Measurements from ENCODE around the gene NUP43.
A peak's percentile ranks its signal among the peaks of the same experiment; 100 is the strongest.
"Not testable (repeated sequence)": the region's sequence is repeated elsewhere in the genome, so short reads cannot be mapped to it uniquely, and the experiment has no call there.

The NUP43 gene

DNA sequence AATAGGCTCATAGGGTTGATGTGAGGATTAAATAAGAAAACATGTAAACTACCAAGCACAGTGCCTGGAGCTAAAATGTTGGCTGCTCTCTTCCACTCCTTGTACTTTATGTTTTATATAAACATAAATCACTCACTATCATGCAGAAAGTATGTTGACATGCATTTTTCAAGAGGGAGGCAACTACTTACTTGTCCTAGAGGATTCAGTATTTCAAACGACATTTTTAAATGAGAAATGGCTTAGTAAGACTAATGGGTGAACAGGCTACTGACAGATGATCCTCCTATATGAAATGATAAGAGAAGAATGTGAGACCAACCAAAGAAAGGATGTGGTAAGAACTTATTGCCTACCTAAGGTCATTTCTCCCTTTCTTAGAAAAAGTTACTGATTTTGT, 49.4 kb downstream of the NUP43 start:
- peaks cover 63% of the 10 kb centered on the region for H3K36me3 ChIP-seq (ENCODE audit: insufficient read depth, low read length)
- DNase-seq (ENCODE audit: low read depth, low spot score): no peak

DNA sequence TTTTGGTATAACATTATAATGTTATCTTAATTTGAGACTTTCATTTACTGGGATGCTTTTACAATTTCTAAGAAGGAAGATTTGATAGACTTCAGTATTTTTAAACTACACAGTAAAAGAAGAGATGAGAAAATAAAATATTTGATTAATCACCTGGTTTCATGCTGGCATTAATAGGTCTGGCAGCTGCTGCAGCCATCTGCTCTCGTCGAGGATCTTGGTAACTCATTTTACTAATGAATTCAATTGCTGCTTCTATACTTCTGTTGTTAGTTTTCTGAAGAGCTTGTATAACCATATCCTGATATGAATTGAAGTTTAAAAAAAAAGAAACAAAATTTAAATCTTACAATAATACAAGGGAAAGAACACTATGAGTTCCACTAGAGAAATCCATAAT, 51.4 kb downstream of the NUP43 start:
- TF ChIP-seq POLR2AphosphoS5 (IDR thresholded peaks at IDR 0.05; ENCODE audit: borderline replicate concordance, low read depth, low read length): no peak
- no peak for TF ChIP-seq EZH2 (IDR thresholded peaks at IDR 0.05)
- no peak for TF ChIP-seq FOXP2 (optimal IDR thresholded peaks at IDR 0.05; ENCODE audit: control extremely low read depth, extremely low read length, insufficient read depth)
- Histone ChIP-seq H3K36me3 (ENCODE audit: insufficient read depth, low read length) (peaks cover 62% of the 10 kb centered on the region), H3K27ac (no peak overlapping the region), H3K4me3 (no peak overlapping the region), H3K9ac (ENCODE audit: insufficient read length) (no peak overlapping the region), H3K9me3 (ENCODE audit: low read depth, low read length) (no peaks in the 10 kb centered on the region)
- no peak for DNase-seq (ENCODE audit: low read depth, low spot score)

More for the DNA sequence above, 49.4 kb downstream of the NUP43 start:
- H3K9ac ChIP-seq (ENCODE audit: insufficient read length): no peak overlapping the region
- H3K9me3 ChIP-seq (ENCODE audit: low read depth, low read length): no peaks in the 10 kb centered on the region
- no peak for TF ChIP-seq FOXP2 (optimal IDR thresholded peaks at IDR 0.05; ENCODE audit: control extremely low read depth, extremely low read length, insufficient read depth)
- no peak for TF ChIP-seq POLR2AphosphoS5 (IDR thresholded peaks at IDR 0.05; ENCODE audit: borderline replicate concordance, low read depth, low read length)
- TF ChIP-seq EZH2 (IDR thresholded peaks at IDR 0.05): no peak
- H3K4me3 ChIP-seq: no peak overlapping the region
- no peak overlapping the region for H3K27ac ChIP-seq

DNA sequence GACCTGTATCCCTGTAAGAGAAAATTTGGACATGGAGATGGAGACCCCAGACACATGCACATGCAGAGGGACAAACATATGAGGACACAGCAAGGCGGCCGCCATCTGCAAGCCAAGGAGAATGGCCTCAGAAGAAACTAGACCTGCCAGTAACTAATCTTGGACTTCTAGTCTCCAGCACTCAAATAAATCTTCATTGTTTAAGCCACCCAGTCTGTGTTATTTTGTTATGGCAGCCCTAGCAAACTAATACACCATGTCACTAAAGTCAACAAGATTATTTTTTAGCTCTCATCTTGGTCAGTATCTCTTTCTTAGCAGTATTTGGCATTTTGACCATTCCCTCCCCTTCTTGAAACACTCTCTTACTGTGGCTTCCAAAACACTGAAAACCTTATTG, 55.1 kb downstream of the NUP43 start:
- H3K9me3 ChIP-seq (ENCODE audit: low read depth, low read length): no peaks in the 10 kb centered on the region
- H3K9ac ChIP-seq (ENCODE audit: insufficient read length): no peak overlapping the region
- no peak overlapping the region for H3K4me3 ChIP-seq
- DNase-seq (ENCODE audit: low read depth, low spot score): no peak
- no peak overlapping the region for H3K27ac ChIP-seq
- TF ChIP-seq POLR2AphosphoS5 (IDR thresholded peaks at IDR 0.05; ENCODE audit: borderline replicate concordance, low read depth, low read length) (no peak), FOXP2 (optimal IDR thresholded peaks at IDR 0.05; ENCODE audit: control extremely low read depth, extremely low read length, insufficient read depth) (no peak), EZH2 (IDR thresholded peaks at IDR 0.05) (no peak)
- peaks cover 52% of the 10 kb centered on the region for H3K36me3 ChIP-seq (ENCODE audit: insufficient read depth, low read length)

DNA sequence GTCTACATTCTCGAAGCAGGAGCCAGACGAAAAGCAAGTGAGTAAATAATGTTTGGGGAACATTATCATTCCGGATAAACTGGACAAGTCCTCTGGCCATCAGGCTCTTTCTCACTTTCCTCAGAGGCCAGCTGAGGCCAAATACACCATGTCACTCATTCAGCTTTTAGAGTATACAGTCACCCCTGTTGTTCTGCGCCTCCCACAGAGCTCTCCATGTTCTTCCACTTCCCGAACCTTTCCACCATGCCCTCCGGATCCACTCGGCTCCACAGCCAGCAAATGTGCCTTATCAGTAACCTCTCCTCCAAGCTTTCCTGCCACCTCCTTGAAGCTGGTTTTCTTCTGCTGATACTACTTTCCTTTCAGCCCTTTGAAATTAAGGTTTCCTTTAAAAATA, 60.1 kb downstream of the NUP43 start:
- H3K36me3 ChIP-seq (ENCODE audit: insufficient read depth, low read length): peaks cover 35% of the 10 kb centered on the region
- DNase-seq (ENCODE audit: low read depth, low spot score): no peak
- no peak for TF ChIP-seq FOXP2 (optimal IDR thresholded peaks at IDR 0.05; ENCODE audit: control extremely low read depth, extremely low read length, insufficient read depth)
- no peak for TF ChIP-seq EZH2 (IDR thresholded peaks at IDR 0.05)
- TF ChIP-seq POLR2AphosphoS5 (IDR thresholded peaks at IDR 0.05; ENCODE audit: borderline replicate concordance, low read depth, low read length): no peak
- H3K9ac ChIP-seq (ENCODE audit: insufficient read length): no peak overlapping the region
- H3K4me3 ChIP-seq: no peak overlapping the region
- no peaks in the 10 kb centered on the region for H3K9me3 ChIP-seq (ENCODE audit: low read depth, low read length)
- no peak overlapping the region for H3K27ac ChIP-seq

DNA sequence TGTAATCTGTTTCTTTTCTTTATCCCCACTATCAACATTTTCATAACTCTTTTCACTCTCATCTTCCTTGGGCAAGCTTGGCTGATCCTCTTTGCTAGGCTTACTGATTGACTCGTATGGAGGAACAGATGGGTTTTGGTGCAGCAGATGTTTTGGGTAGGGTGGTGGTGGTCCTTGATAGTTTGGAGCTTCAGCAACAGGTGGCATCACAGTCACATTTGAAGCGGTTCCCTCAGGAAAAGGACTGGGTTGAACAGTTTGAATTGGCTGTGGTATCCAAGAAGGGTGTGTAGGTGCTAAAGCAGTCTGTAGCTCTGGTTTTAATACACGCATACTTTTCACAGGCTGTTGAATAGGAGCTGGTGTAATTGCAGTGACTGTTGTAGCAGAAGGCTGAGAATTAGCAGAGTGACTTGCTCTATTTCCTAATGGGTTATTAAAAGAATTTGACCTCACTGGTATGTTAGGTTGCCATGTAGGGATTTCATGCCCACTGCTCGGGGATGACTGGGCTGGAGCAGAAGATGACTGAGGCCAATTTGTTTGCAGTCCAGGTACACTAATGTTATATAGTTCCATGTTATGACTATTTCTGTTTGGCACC, 63.0 kb downstream of the NUP43 start:
- Histone ChIP-seq H3K4me3 (no peak overlapping the region), H3K9ac (ENCODE audit: insufficient read length) (no peak overlapping the region), H3K36me3 (ENCODE audit: insufficient read depth, low read length) (peaks cover 45% of the 10 kb centered on the region), H3K9me3 (ENCODE audit: low read depth, low read length) (no peaks in the 10 kb centered on the region), H3K27ac (no peak overlapping the region)
- no peak for DNase-seq (ENCODE audit: low read depth, low spot score)
- TF ChIP-seq EZH2 (IDR thresholded peaks at IDR 0.05): no peak
- no peak for TF ChIP-seq POLR2AphosphoS5 (IDR thresholded peaks at IDR 0.05; ENCODE audit: borderline replicate concordance, low read depth, low read length)
- TF ChIP-seq FOXP2 (optimal IDR thresholded peaks at IDR 0.05; ENCODE audit: control extremely low read depth, extremely low read length, insufficient read depth): no peak

DNA sequence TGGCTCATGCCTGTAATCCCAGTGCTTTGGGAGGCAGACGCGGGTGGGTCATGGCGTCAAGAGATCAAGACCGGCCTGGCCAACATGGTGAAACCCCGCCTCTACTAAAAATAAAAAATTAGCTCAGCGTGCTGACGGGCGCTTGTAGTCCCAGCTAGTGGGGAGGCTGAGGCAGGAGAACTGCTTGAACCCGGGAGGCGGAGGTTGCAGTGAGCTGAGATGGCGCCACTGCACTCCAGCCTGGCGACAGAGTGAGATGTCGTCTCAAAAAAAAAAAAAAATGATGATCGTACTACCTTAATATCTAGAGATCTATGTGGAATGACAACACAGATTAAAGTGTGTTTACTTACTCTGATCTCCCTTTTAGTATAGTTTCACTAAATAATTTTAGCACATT, 64.5 kb downstream of the NUP43 start:
- H3K9ac ChIP-seq (ENCODE audit: insufficient read length); H3K9me3 ChIP-seq (ENCODE audit: low read depth, low read length); H3K27ac ChIP-seq; DNase-seq (ENCODE audit: low read depth, low spot score); H3K4me3 ChIP-seq: not testable (repeated sequence)
- H3K36me3 ChIP-seq (ENCODE audit: insufficient read depth, low read length): peaks cover 57% of the 10 kb centered on the region

DNA sequence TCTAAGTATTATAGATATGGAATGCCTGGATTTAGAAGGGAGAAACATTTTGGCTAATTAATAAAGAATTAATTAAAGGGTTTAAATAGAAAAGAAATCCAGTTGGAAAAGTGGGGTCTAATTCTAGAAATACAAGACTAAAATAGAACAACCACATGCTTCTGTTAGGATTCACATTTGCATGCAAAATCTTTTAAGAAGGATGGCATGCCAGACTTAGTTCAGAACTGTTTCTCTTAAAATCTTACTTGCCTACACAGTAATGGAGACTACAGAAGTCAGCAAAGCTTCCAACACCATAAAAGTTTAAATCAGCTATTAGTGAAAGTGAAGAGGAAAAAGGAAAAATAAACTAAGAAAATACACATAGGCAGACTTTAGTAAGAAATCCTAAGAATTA, 65.1 kb downstream of the NUP43 start:
- H3K4me3 ChIP-seq: no peak overlapping the region
- H3K36me3 ChIP-seq (ENCODE audit: insufficient read depth, low read length): peaks cover 61% of the 10 kb centered on the region
- H3K9me3 ChIP-seq (ENCODE audit: low read depth, low read length): no peaks in the 10 kb centered on the region
- H3K9ac ChIP-seq (ENCODE audit: insufficient read length): no peak overlapping the region
- peak overlapping the region; percentile 40; the same call in 1 of the 2 replicates for H3K27ac ChIP-seq
- TF ChIP-seq POLR2AphosphoS5 (IDR thresholded peaks at IDR 0.05; ENCODE audit: borderline replicate concordance, low read depth, low read length) (no peak), FOXP2 (optimal IDR thresholded peaks at IDR 0.05; ENCODE audit: control extremely low read depth, extremely low read length, insufficient read depth) (no peak), EZH2 (IDR thresholded peaks at IDR 0.05) (no peak)
- DNase-seq (ENCODE audit: low read depth, low spot score): no peak

DNA sequence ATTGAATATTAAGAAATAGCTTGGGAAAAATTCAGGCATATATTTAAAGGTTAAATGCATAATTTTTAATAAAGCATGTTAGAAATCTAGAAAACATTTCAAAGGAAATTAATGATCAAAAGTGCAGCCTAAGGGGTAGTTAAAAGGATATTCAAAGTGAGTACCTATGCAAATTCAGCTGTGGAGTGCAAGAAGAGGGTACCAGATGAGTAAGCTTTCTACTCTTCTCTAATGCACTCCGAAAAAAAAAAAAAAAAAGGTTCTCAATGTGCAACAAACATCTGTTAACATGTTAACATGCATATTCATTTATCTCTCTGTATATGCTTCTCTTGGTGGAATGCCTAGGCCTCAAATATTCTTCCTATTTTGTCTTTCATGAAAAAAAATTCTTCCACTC, 65.8 kb downstream of the NUP43 start:
- DNase-seq (ENCODE audit: low read depth, low spot score): no peak
- Histone ChIP-seq H3K4me3 (no peak overlapping the region), H3K27ac (no peak overlapping the region), H3K9ac (ENCODE audit: insufficient read length) (no peak overlapping the region), H3K36me3 (ENCODE audit: insufficient read depth, low read length) (peaks cover 64% of the 10 kb centered on the region), H3K9me3 (ENCODE audit: low read depth, low read length) (no peaks in the 10 kb centered on the region)
- no peak for TF ChIP-seq POLR2AphosphoS5 (IDR thresholded peaks at IDR 0.05; ENCODE audit: borderline replicate concordance, low read depth, low read length)
- no peak for TF ChIP-seq FOXP2 (optimal IDR thresholded peaks at IDR 0.05; ENCODE audit: control extremely low read depth, extremely low read length, insufficient read depth)
- no peak for TF ChIP-seq EZH2 (IDR thresholded peaks at IDR 0.05)

Data from SK-N-MC (cell line).